Measurements from ENCODE around the gene PAQR8. TPM values are rescaled to one million over a fixed set of nuclear protein-coding genes. Genes with fewer than 3 reads are reported as not detected.

The PAQR8 gene
- polyA plus RNA-seq, 1 experiment: 2.3 TPM

DNA sequence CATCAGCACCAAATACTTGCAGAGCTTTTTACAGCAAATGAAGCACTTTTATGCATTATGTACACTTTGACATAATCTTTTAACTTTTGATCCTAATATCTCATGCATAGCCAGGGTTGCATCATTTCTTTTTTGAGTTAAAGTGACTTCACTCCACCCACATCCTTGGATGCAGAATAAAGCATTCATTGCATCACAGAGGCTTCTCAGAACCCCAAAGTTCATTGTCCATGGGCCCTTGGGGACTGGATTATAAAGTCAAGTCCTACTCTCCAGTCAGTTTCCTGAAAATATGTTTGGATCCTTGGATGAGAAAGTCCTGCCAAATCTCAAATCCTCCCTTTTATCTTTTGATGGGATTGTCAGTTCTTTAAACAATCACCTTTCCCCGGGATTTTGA is 47.5 kb downstream of the PAQR8 start:
- CTCF ChIA-PET: interaction anchor here (1.1 to 2.3 kb wide), 3 partner anchors 10 to 253 kb away, joined by 3 to 16 read pairs (median 4); no protein-coding TSS in a partner anchor
- TF ChIP-seq, protein P1, sequence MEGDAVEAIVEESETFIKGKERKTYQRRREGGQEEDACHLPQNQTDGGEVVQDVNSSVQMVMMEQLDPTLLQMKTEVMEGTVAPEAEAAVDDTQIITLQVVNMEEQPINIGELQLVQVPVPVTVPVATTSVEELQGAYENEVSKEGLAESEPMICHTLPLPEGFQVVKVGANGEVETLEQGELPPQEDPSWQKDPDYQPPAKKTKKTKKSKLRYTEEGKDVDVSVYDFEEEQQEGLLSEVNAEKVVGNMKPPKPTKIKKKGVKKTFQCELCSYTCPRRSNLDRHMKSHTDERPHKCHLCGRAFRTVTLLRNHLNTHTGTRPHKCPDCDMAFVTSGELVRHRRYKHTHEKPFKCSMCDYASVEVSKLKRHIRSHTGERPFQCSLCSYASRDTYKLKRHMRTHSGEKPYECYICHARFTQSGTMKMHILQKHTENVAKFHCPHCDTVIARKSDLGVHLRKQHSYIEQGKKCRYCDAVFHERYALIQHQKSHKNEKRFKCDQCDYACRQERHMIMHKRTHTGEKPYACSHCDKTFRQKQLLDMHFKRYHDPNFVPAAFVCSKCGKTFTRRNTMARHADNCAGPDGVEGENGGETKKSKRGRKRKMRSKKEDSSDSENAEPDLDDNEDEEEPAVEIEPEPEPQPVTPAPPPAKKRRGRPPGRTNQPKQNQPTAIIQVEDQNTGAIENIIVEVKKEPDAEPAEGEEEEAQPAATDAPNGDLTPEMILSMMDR (IDR thresholded peaks at IDR 0.05; ENCODE audit: insufficient read depth, low read depth, low read length): no peak

GRCh38 chr6:52410979-52411378 is 49.0 kb downstream of the PAQR8 start:
- no peaks in the 10 kb centered on the region for H3K36me3 ChIP-seq (ENCODE audit: control insufficient read depth, insufficient read depth, low read length)
- no peaks in the 10 kb centered on the region for H3K27me3 ChIP-seq (ENCODE audit: control insufficient read depth, insufficient read depth, low read length)
- DNase-seq (ENCODE audit: low read depth): no peak
- CTCF ChIA-PET: interaction anchor here (1.0 to 1.9 kb wide), 3 partner anchors 11 to 242 kb away, joined by 4 to 7 read pairs (median 4); no protein-coding TSS in a partner anchor
- no peak overlapping the region for H3K4me3 ChIP-seq (ENCODE audit: low read depth, low read length)
- TF ChIP-seq, protein P1 (IDR thresholded peaks at IDR 0.05; ENCODE audit: insufficient read depth, low read depth, low read length): no peak
- POLR2A ChIA-PET: no interaction called here

More for the DNA sequence above, 47.5 kb downstream of the PAQR8 start:
- POLR2A ChIA-PET: no interaction called here
- H3K36me3 ChIP-seq (ENCODE audit: control insufficient read depth, insufficient read depth, low read length): no peaks in the 10 kb centered on the region
- H3K27me3 ChIP-seq (ENCODE audit: control insufficient read depth, insufficient read depth, low read length): no peaks in the 10 kb centered on the region
- no peak overlapping the region for H3K4me3 ChIP-seq (ENCODE audit: low read depth, low read length)
- DNase-seq (ENCODE audit: low read depth): no peak

DNA sequence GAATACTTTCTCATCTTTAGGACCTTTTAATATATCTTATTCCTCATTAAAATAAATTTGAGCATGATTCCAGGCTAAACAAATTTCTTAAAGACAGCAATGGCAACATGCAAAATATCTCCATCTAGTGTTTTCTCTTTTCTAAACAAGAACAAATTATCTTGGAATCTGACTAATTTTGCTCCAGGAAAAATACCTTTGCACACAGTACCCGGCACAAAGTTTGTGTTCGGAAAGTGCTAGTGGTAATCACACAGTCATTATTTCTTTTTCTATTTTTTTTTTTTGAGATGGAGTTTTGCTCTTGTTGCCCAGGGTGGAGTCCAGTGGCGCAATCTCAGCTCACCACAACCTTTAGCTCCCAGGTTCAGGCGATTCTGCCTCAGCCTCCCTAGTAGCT is 50.0 kb downstream of the PAQR8 start:
- no peak overlapping the region for H3K4me3 ChIP-seq (ENCODE audit: low read depth, low read length)
- POLR2A ChIA-PET: no interaction called here
- H3K27me3 ChIP-seq (ENCODE audit: control insufficient read depth, insufficient read depth, low read length): no peaks in the 10 kb centered on the region
- TF ChIP-seq, protein P1 (IDR thresholded peaks at IDR 0.05; ENCODE audit: insufficient read depth, low read depth, low read length): no peak
- CTCF ChIA-PET: interaction anchor here (0.7 kb wide), 1 partner anchor 16 kb away, joined by 3 read pairs; no protein-coding TSS in a partner anchor
- no peak for DNase-seq (ENCODE audit: low read depth)
- no peaks in the 10 kb centered on the region for H3K36me3 ChIP-seq (ENCODE audit: control insufficient read depth, insufficient read depth, low read length)

- Histone ChIP-seq H3K27me3 (ENCODE audit: control insufficient read depth, insufficient read depth, low read length) (no peaks in the 10 kb centered on the region), H3K36me3 (ENCODE audit: control insufficient read depth, insufficient read depth, low read length) (no peaks in the 10 kb centered on the region), H3K4me3 (ENCODE audit: low read depth, low read length) (no peak overlapping the region)
- no peak for DNase-seq (ENCODE audit: low read depth)
- TF ChIP-seq, protein P1 (IDR thresholded peaks at IDR 0.05; ENCODE audit: insufficient read depth, low read depth, low read length): no peak
- ChIA-PET POLR2A (no interaction called here), CTCF (interaction anchor here (1.2 to 5.6 kb wide), 14 partner anchors 17 to 580 kb away, joined by 3 to 62 read pairs (median 10); partner anchors contain the start of genes GSTA4 and TRAM2)
Measured at GRCh38 chr6:52415333-52415732, 53.4 kb downstream of the PAQR8 start.

GRCh38 chr6:52415917-52416628 is 54.1 kb downstream of the PAQR8 start:
- ChIA-PET POLR2A (no interaction called here), CTCF (interaction anchor here (0.8 to 5.6 kb wide), 23 partner anchors 16 to 250 kb away, joined by 3 to 62 read pairs (median 5); partner anchors contain the start of gene TRAM2)
- Histone ChIP-seq H3K27me3 (ENCODE audit: control insufficient read depth, insufficient read depth, low read length) (no peaks in the 10 kb centered on the region), H3K36me3 (ENCODE audit: control insufficient read depth, insufficient read depth, low read length) (no peaks in the 10 kb centered on the region), H3K4me3 (ENCODE audit: low read depth, low read length) (no peak overlapping the region)
- TF ChIP-seq, protein P1 (IDR thresholded peaks at IDR 0.05; ENCODE audit: insufficient read depth, low read depth, low read length): no peak
- DNase-seq (ENCODE audit: low read depth): no peak
